ENCODE data around the gene CACNG6. TPM values are rescaled to one million over a fixed set of nuclear protein-coding genes. Genes with fewer than 3 reads are reported as not detected.

The CACNG6 gene
- total RNA-seq, 3 donors from 2014 or later (not counting 1 experiment from before 2014, with no cell fraction given), result 11.5 TPM; not detected in 2

GRCh38 chr19:53965091-53965490 is 26.3 kb upstream of the CACNG6 start:
- 65% methylated on average over 11 of the region's 11 CpGs for WGBS (ENCODE audit: insufficient coverage)
- H3K27ac Mint-ChIP-seq, result no peak overlapping the region

GRCh38 chr19:53966931-53967330 is 24.5 kb upstream of the CACNG6 start:
- no peak overlapping the region for H3K27ac ChIP-seq (ENCODE audit: low read length)
- 83% methylated on average over 7 of the region's 7 CpGs for WGBS (ENCODE audit: insufficient coverage)
- TF ChIP-seq CTCF (IDR thresholded peaks at IDR 0.05), result no peak
- Mint-ChIP-seq H3K9me3 (no peaks in the 10 kb centered on the region), H3K36me3 (no peaks in the 10 kb centered on the region), H3K27ac (no peak overlapping the region), H3K27me3 (ENCODE audit: low read depth in 2 of 2) (peaks cover 37 to 41% of the 10 kb centered on the region in 2 donors), H3K4me3 (no peak overlapping the region), H3K4me1 (peaks cover 0 to 10% of the 10 kb centered on the region in 2 donors)
- no peaks in the 10 kb centered on the region for H3K4me1 ChIP-seq (ENCODE audit: control insufficient read depth, insufficient read depth, low read length)
- no peak overlapping the region for H3K4me3 ChIP-seq (ENCODE audit: low read length)
- ATAC-seq (no peak), DNase-seq (no peak)
- intact Hi-C loops (cut with micrococcal nuclease), result no loop called here
- peaks cover 3% of the 10 kb centered on the region for H3K27me3 ChIP-seq (ENCODE audit: control insufficient read depth, insufficient read depth, low read length)
- H3K36me3 ChIP-seq (ENCODE audit: control insufficient read depth, insufficient read depth, low read length), result no peaks in the 10 kb centered on the region
- no peaks in the 10 kb centered on the region for H3K9me3 ChIP-seq (ENCODE audit: control insufficient read depth, insufficient read depth, low read length)

More at GRCh38 chr19:53965091-53965490, 26.3 kb upstream of the CACNG6 start:
- Histone ChIP-seq H3K9me3 (ENCODE audit: control insufficient read depth, insufficient read depth, low read length) (no peaks in the 10 kb centered on the region), H3K4me3 (ENCODE audit: low read length) (no peak overlapping the region), H3K4me1 (ENCODE audit: control insufficient read depth, insufficient read depth, low read length) (no peaks in the 10 kb centered on the region), H3K27me3 (ENCODE audit: control insufficient read depth, insufficient read depth, low read length) (peaks cover 12% of the 10 kb centered on the region), H3K36me3 (ENCODE audit: control insufficient read depth, insufficient read depth, low read length) (no peaks in the 10 kb centered on the region), H3K27ac (ENCODE audit: low read length) (no peak overlapping the region)
- no peaks in the 10 kb centered on the region for H3K9me3 Mint-ChIP-seq
- no peak for DNase-seq
- intact Hi-C loops (cut with micrococcal nuclease), result no loop called here
- H3K27me3 Mint-ChIP-seq (ENCODE audit: low read depth in 2 of 2), result peaks cover 50 to 54% of the 10 kb centered on the region in 2 donors
- TF ChIP-seq CTCF (IDR thresholded peaks at IDR 0.05), result no peak
- H3K4me1 Mint-ChIP-seq, result peaks cover 0 to 17% of the 10 kb centered on the region in 2 donors
- no peak overlapping the region for H3K4me3 Mint-ChIP-seq
- no peaks in the 10 kb centered on the region for H3K36me3 Mint-ChIP-seq
- no peak for ATAC-seq

- no peaks in the 10 kb centered on the region for H3K9me3 ChIP-seq (ENCODE audit: control insufficient read depth, insufficient read depth, low read length)
- H3K27ac ChIP-seq (ENCODE audit: low read length), result no peak overlapping the region
- H3K4me1 ChIP-seq (ENCODE audit: control insufficient read depth, insufficient read depth, low read length), result no peaks in the 10 kb centered on the region
- H3K36me3 ChIP-seq (ENCODE audit: control insufficient read depth, insufficient read depth, low read length), result no peaks in the 10 kb centered on the region
- no peak overlapping the region for H3K4me3 ChIP-seq (ENCODE audit: low read length)
- ATAC-seq (no peak), DNase-seq (no peak)
- 84% methylated on average over 6 of the region's 6 CpGs for WGBS (ENCODE audit: insufficient coverage)
- intact Hi-C loops (cut with micrococcal nuclease), result no loop called here
- H3K4me3 Mint-ChIP-seq, result no peak overlapping the region
- no peaks in the 10 kb centered on the region for H3K9me3 Mint-ChIP-seq
- TF ChIP-seq CTCF (IDR thresholded peaks at IDR 0.05), result no peak
- H3K27ac Mint-ChIP-seq, result no peak overlapping the region
- no peaks in the 10 kb centered on the region for H3K36me3 Mint-ChIP-seq
- peaks cover 27 to 28% of the 10 kb centered on the region in 2 donors for H3K27me3 Mint-ChIP-seq (ENCODE audit: low read depth in 2 of 2)
- peaks cover 0 to 4% of the 10 kb centered on the region in 2 donors for H3K4me1 Mint-ChIP-seq
- H3K27me3 ChIP-seq (ENCODE audit: control insufficient read depth, insufficient read depth, low read length), result peaks cover 2% of the 10 kb centered on the region
These were observed 22.1 kb upstream of the CACNG6 start for GRCh38 chr19:53969366-53969765.

- Histone ChIP-seq H3K27me3 (ENCODE audit: control insufficient read depth, insufficient read depth, low read length) (peaks cover 2% of the 10 kb centered on the region), H3K9me3 (ENCODE audit: control insufficient read depth, insufficient read depth, low read length) (no peaks in the 10 kb centered on the region), H3K36me3 (ENCODE audit: control insufficient read depth, insufficient read depth, low read length) (no peaks in the 10 kb centered on the region), H3K4me1 (ENCODE audit: control insufficient read depth, insufficient read depth, low read length) (no peaks in the 10 kb centered on the region), H3K4me3 (ENCODE audit: low read length) (no peak overlapping the region), H3K27ac (ENCODE audit: low read length) (no peak overlapping the region)
- WGBS (ENCODE audit: insufficient coverage), result 7% methylated on average over 10 of the region's 10 CpGs
- Mint-ChIP-seq H3K9me3 (no peaks in the 10 kb centered on the region), H3K27ac (no peak overlapping the region), H3K4me1 (no peaks in the 10 kb centered on the region), H3K27me3 (ENCODE audit: low read depth in 2 of 2) (peaks cover 14 to 21% of the 10 kb centered on the region in 2 donors), H3K36me3 (no peaks in the 10 kb centered on the region), H3K4me3 (no peak overlapping the region)
- no peak for TF ChIP-seq CTCF (IDR thresholded peaks at IDR 0.05)
- ATAC-seq (no peak), DNase-seq (no peak)
- intact Hi-C loops (cut with micrococcal nuclease), result no loop called here
These were observed 19.8 kb upstream of the CACNG6 start for GRCh38 chr19:53971673-53972072.

Data from natural killer cell (primary cell).